Astrocyte of the spinal cord (primary cell): Measurements from ENCODE around the gene RBM44.

Source experiments
- DNase-seq: peaks from one replicate; pipeline ENCODE4 v3.0.0; 2011; ENCODE audit warnings: low read depth, low spot score
- H3K4me3 ChIP-seq: 2 replicates; pipeline ENCODE4 v1.5.1; 2011; ENCODE audit warnings: low read depth, mild to moderate bottlenecking, low read length, moderate library complexity
- CTCF ChIP-seq: IDR thresholded peaks from 2 replicates; pipeline ENCODE4 v1.5.1; 2012; ENCODE audit warnings: low read depth, mild to moderate bottlenecking, low read length, inconsistent platforms
- in situ Hi-C: cut with HindIII; loops from 2 replicates; pipeline ENCODE4 v1.10.0; 2017; ENCODE audit warnings: low sequenced_read_pairs

The RBM44 gene

DNA sequence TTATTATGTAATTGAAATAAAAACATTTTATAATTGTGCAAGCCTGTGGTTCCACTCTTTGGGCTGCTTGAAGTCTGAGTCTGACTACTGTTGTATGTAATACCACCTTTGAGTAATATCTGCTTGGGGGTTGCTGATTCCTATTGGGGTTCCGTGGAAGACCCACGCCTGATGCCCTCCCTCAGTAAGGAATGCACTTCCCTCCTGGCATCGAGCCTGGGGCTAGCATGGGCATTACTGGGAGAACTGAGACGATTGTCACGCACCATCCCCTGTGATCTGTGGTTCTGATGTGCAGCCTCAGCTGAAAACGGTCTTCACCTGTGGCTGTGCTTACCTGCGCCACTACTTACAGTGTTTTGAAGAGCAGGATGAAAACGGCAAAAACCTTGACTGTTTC is 32.7 kb upstream of the RBM44 start:
- in situ Hi-C loops, result no loop called here
- DNase-seq, result no peak
- no peak for TF ChIP-seq CTCF
- no peak overlapping the region for H3K4me3 ChIP-seq

DNA sequence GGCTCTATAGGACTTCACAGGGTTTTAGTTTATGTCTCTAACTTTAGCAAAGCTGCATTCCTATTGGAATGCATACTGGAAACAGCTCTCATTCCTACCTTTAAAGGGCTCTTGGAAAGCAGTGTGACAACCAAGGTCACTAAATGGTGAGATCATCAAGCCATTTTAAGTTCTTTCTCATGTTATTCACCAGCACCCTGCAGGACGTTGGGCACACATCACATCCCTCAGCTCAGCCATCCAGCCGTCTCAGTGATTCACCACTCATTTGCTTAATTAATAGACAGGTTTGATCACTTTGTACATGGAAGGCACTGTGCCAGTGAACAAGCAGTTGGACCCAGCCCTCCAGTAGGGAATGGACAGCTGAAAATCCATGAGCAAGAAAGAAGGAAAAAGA is 32.2 kb upstream of the RBM44 start:
- no peak overlapping the region for H3K4me3 ChIP-seq
- peak; percentile 67 for DNase-seq
- in situ Hi-C loops, result no loop called here
- no peak for TF ChIP-seq CTCF

- H3K4me3 ChIP-seq, result no peak overlapping the region
- no peak for TF ChIP-seq CTCF
- no peak for DNase-seq
- in situ Hi-C loops, result no loop called here
Observed at GRCh38 chr2:237772513-237772912, 26.1 kb upstream of the RBM44 start.

DNA sequence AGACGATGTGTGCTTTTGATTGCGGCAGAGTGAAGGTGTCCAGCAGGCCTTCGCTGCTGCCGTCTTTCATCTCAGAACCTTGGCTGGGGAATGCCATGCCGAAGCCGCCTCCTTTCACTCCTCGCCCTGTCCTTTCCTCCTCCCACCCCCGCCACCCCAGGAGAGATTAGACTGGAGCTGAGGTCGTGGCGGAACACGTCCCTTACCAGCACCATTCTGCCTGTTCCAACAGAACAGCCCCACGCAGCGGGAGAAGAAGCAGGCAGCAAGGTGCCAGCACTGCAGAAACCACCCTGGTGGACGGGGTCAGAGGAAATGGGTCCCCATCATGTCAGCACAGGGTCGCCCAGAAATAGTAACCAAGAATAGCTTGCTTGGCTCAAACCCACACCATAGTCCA is 24.8 kb upstream of the RBM44 start:
- no peak for TF ChIP-seq CTCF
- in situ Hi-C loops, result no loop called here
- DNase-seq, result no peak
- H3K4me3 ChIP-seq, result no peak overlapping the region

- peak; percentile 72 for TF ChIP-seq CTCF
- peak; percentile 53 for DNase-seq
- in situ Hi-C loops, result no loop called here
- H3K4me3 ChIP-seq, result no peak overlapping the region
Observed at GRCh38 chr2:237774811-237775553, 23.6 kb upstream of the RBM44 start.

GRCh38 chr2:237779521-237779920 is 19.1 kb upstream of the RBM44 start:
- in situ Hi-C loops, result no loop called here
- no peak for TF ChIP-seq CTCF
- H3K4me3 ChIP-seq, result no peak overlapping the region
- DNase-seq, result no peak
